ENCODE data around the gene TMEM86B. TPM values are rescaled to one million over a fixed set of nuclear protein-coding genes. Genes with fewer than 3 reads are reported as not detected.
A peak's percentile ranks its signal among the peaks of the same experiment; 100 is the strongest.

The TMEM86B gene
- total RNA-seq, 2 experiments from 2014 or later: 5.8 to 6.2 TPM

- H3K4me1 Mint-ChIP-seq (ENCODE audit: low read depth): peaks cover 27% of the 10 kb centered on the region
- POLR2A ChIA-PET: interaction anchor here (0.8 to 1.8 kb wide), 4 partner anchors 9 to 30 kb away, joined by 3 to 8 read pairs (median 4); partner anchors contain the start of gene PPP6R1
- intact Hi-C loops (cut with micrococcal nuclease): no loop called here
- no peak overlapping the region for H3K4me3 Mint-ChIP-seq
- H3K27ac Mint-ChIP-seq: no peak overlapping the region
- ATAC-seq (no peak), DNase-seq (no peak)
- no peaks in the 10 kb centered on the region for H3K27me3 Mint-ChIP-seq
- TF ChIP-seq CTCF (IDR thresholded peaks at IDR 0.05): no peak
- peaks cover 36% of the 10 kb centered on the region for H3K36me3 Mint-ChIP-seq (ENCODE audit: low read depth)
- H3K9me3 Mint-ChIP-seq: no peaks in the 10 kb centered on the region
- CTCF ChIA-PET: no interaction called here
These were observed 18.2 kb upstream of the TMEM86B start for GRCh38 chr19:55246462-55247451.

- Mint-ChIP-seq H3K27ac (no peak overlapping the region), H3K27me3 (no peaks in the 10 kb centered on the region), H3K4me1 (ENCODE audit: low read depth) (peaks cover 14% of the 10 kb centered on the region), H3K4me3 (no peak overlapping the region), H3K9me3 (no peaks in the 10 kb centered on the region), H3K36me3 (ENCODE audit: low read depth) (peaks cover 30% of the 10 kb centered on the region)
- no peak for TF ChIP-seq CTCF (IDR thresholded peaks at IDR 0.05)
- intact Hi-C loops (cut with micrococcal nuclease): no loop called here
- POLR2A ChIA-PET: interaction anchor here (0.9 to 1.3 kb wide), 2 partner anchors 10 to 14 kb away, joined by 3 read pairs; no protein-coding TSS in a partner anchor
- no peak for DNase-seq
- no peak for ATAC-seq
- CTCF ChIA-PET: no interaction called here
These were observed 16.8 kb upstream of the TMEM86B start for GRCh38 chr19:55245236-55245904.

- H3K27ac Mint-ChIP-seq: no peak overlapping the region
- H3K27me3 Mint-ChIP-seq: no peaks in the 10 kb centered on the region
- DNase-seq (no peak), ATAC-seq (no peak)
- POLR2A ChIA-PET: interaction anchor here (1.0 to 1.2 kb wide), 2 partner anchors 10 to 164 kb away, joined by 3 read pairs; partner anchors contain the start of gene UBE2S
- H3K4me1 Mint-ChIP-seq (ENCODE audit: low read depth): peaks cover 13% of the 10 kb centered on the region
- peaks cover 34% of the 10 kb centered on the region for H3K36me3 Mint-ChIP-seq (ENCODE audit: low read depth)
- intact Hi-C loops (cut with micrococcal nuclease): no loop called here
- no peaks in the 10 kb centered on the region for H3K9me3 Mint-ChIP-seq
- CTCF ChIA-PET: interaction anchor here (0.7 to 1.2 kb wide), 2 partner anchors 84 to 260 kb away, joined by 3 read pairs; no protein-coding TSS in a partner anchor
- H3K4me3 Mint-ChIP-seq: no peak overlapping the region
- TF ChIP-seq CTCF (IDR thresholded peaks at IDR 0.05): no peak
These were observed 15.6 kb upstream of the TMEM86B start for GRCh38 chr19:55244004-55244680.

- H3K4me1 Mint-ChIP-seq (ENCODE audit: low read depth): no peaks in the 10 kb centered on the region
- H3K4me3 Mint-ChIP-seq: no peak overlapping the region
- peak overlapping the region; percentile 14 for H3K27ac Mint-ChIP-seq
- H3K27me3 Mint-ChIP-seq: no peaks in the 10 kb centered on the region
- H3K36me3 Mint-ChIP-seq (ENCODE audit: low read depth): peaks cover 37% of the 10 kb centered on the region
- H3K9me3 Mint-ChIP-seq: no peaks in the 10 kb centered on the region
- CTCF ChIA-PET: interaction anchor here (0.7 kb wide), 1 partner anchor 8 kb away, joined by 3 read pairs; no protein-coding TSS in a partner anchor
- intact Hi-C loops (cut with micrococcal nuclease): no loop called here
- no peak for TF ChIP-seq CTCF (IDR thresholded peaks at IDR 0.05)
- ATAC-seq (no peak), DNase-seq (no peak)
- POLR2A ChIA-PET: interaction anchor here (1.3 to 1.5 kb wide), 2 partner anchors 9 to 11 kb away, joined by 5 to 6 read pairs; no protein-coding TSS in a partner anchor
These were observed 14.0 kb upstream of the TMEM86B start for GRCh38 chr19:55242517-55242916.
